Endothelial cell of umbilical vein (primary cell): ENCODE data around the gene MAGIX. TPM values are rescaled to one million over a fixed set of nuclear protein-coding genes. Genes with fewer than 3 reads are reported as not detected.

Experiments used
- BruUV-seq: library from RNA; stranded (reverse); fragments of 400-500 nt; replicated peaks from 2 replicates; lab custom pipeline; 2021; lab: Mats Ljungman, UMichigan
- CTCF ChIA-PET: fragments of 300-600, 350-600 bp; sonication (Branson Sonifier 250); formaldehyde crosslinking; loops from one replicate; lab custom pipeline; 2021; ENCODE audit warnings: antibody characterized with exemption, inconsistent platforms; lab: Charles Lee
- POLR2A ChIA-PET: fragments of 300-600, 350-600 bp; sonication (Branson Sonifier 250); formaldehyde crosslinking; loops from one replicate; lab custom pipeline; 2021; ENCODE audit warnings: antibody characterized with exemption, inconsistent platforms; lab: Charles Lee
- DNase-seq: peaks from one replicate; pipeline ENCODE4 v3.0.0-alpha.2; 2011; ENCODE audit warnings: low read depth, low spot score
- FAIRE-seq: peaks from 2 replicates; lab custom pipeline; 2011; peaks lifted over from hg19 to GRCh38; lab: Jason Lieb, UNC
- H2AFZ ChIP-seq: 2 replicates; pipeline ENCODE4 v1.6.0; 2012; ENCODE audit warnings: low read depth, low read length, control low read depth, inconsistent platforms
- H3K27ac ChIP-seq: 2 replicates; pipeline ENCODE4 v1.5.1; 2011; ENCODE audit warnings: low read depth, mild to moderate bottlenecking, control low read depth, low read length, moderate library complexity; ENCODE audit not compliant: insufficient read depth
- H3K27me3 ChIP-seq, 2 experiments: 2 replicates each; pipeline versions ENCODE4 v1.6.0 to v1.6.1; 2011; ENCODE audit warnings: low read length in 2 of 2, mixed read lengths in 1 of 2; ENCODE audit not compliant: control insufficient read depth in 2 of 2, insufficient read depth in 2 of 2
- H3K36me3 ChIP-seq, 2 experiments: 2 replicates in 1 of 2; 3 replicates in 1 of 2; pipeline ENCODE4 v1.5.1; 2011; ENCODE audit warnings: low read length in 2 of 2, mild to moderate bottlenecking in 1 of 2, moderate library complexity in 1 of 2; ENCODE audit not compliant: control insufficient read depth in 2 of 2, insufficient read depth in 2 of 2; ENCODE audit errors: extremely low read depth in 1 of 2
- H3K4me1 ChIP-seq: 3 replicates; pipeline ENCODE4 v1.5.1; 2011; ENCODE audit warnings: mild to moderate bottlenecking, low read length; ENCODE audit not compliant: control insufficient read depth, insufficient read depth; ENCODE audit errors: extremely low read depth
- H3K4me2 ChIP-seq: 2 replicates; pipeline ENCODE4 v1.6.1; 2011; ENCODE audit warnings: low read length, control low read depth, mixed read lengths; ENCODE audit not compliant: insufficient read depth
- H3K4me3 ChIP-seq, 3 experiments: fragments of 200-600 bp in 1 of 3; sonication (generic), shearing (Covaris generic) in 1 of 3; replicated peaks in 1 of 3; 2 replicates each; pipeline ENCODE4 v1.5.1; 2011 to 2016; ENCODE audit warnings: control low read depth in 3 of 3, low read length in 3 of 3, mild to moderate bottlenecking in 2 of 3, inconsistent platforms in 1 of 3, low read depth in 1 of 3, moderate library complexity in 1 of 3; ENCODE audit not compliant: insufficient read depth in 1 of 3
- H3K79me2 ChIP-seq: 2 replicates; pipeline ENCODE4 v1.6.0; 2012; ENCODE audit warnings: low read length, inconsistent platforms; ENCODE audit not compliant: control insufficient read depth, insufficient read depth
- H3K9ac ChIP-seq: replicated peaks from 2 replicates; pipeline ENCODE3; 2011; ENCODE audit warnings: low read length, control low read depth; ENCODE audit not compliant: insufficient read depth; ENCODE audit errors: extremely low read depth
- H3K9me1 ChIP-seq: replicated peaks from 3 replicates; pipeline ENCODE4 v1.6.0; 2011; ENCODE audit warnings: mild to moderate bottlenecking, low read length; ENCODE audit not compliant: control insufficient read depth, insufficient read depth; ENCODE audit errors: extremely low read depth
- H3K9me3 ChIP-seq: replicated peaks from 2 replicates; pipeline ENCODE4 v1.5.1; 2012; ENCODE audit warnings: low read length, inconsistent platforms; ENCODE audit not compliant: control insufficient read depth, insufficient read depth
- H4K20me1 ChIP-seq: replicated peaks from 2 replicates; pipeline ENCODE3; 2011; ENCODE audit warnings: mild to moderate bottlenecking, low read length; ENCODE audit not compliant: control insufficient read depth, insufficient read depth; ENCODE audit errors: extremely low read depth
- CTCF ChIP-seq, 2 donors: IDR thresholded peaks; 1 replicate in 1 of 2; 2 replicates in 1 of 2; pipeline ENCODE4 v1.5.1; 2011; ENCODE audit warnings: low read length in 2 of 2, mild to moderate bottlenecking in 2 of 2, moderate library complexity in 2 of 2, control low read depth in 1 of 2, inconsistent platforms in 1 of 2, low read depth in 1 of 2; ENCODE audit not compliant: insufficient read depth in 1 of 2; ENCODE audit errors: extremely low read depth in 1 of 2
- EZH2 ChIP-seq: IDR thresholded peaks from 2 replicates; pipeline ENCODE4 v1.6.1; 2012; ENCODE audit warnings: borderline replicate concordance, low read depth, mild to moderate bottlenecking, moderate library complexity, low read length, inconsistent platforms; ENCODE audit not compliant: severe bottlenecking
- FOS ChIP-seq: IDR thresholded peaks from 2 replicates; pipeline ENCODE4 v1.6.1; 2011; ENCODE audit warnings: mild to moderate bottlenecking, low read length, moderate library complexity, borderline replicate concordance; ENCODE audit not compliant: insufficient read depth
- GATA2 ChIP-seq: IDR thresholded peaks from 2 replicates; pipeline ENCODE4 v1.7.0; 2011; ENCODE audit warnings: low read depth, mild to moderate bottlenecking, moderate library complexity, mixed read lengths, low read length; ENCODE audit not compliant: insufficient read length, insufficient read depth
- JUN ChIP-seq: IDR thresholded peaks from 2 replicates; pipeline ENCODE4 v1.6.1; 2011; ENCODE audit warnings: borderline replicate concordance, low read depth; ENCODE audit not compliant: insufficient read length, insufficient read depth
- MYC ChIP-seq: IDR thresholded peaks from one replicate; pipeline ENCODE4 v1.6.1; 2011; ENCODE audit warnings: mild to moderate bottlenecking, low read depth, low read length
- POLR2A ChIP-seq: IDR thresholded peaks from 2 replicates; pipeline ENCODE4 v1.6.1; 2012; ENCODE audit warnings: low read depth, mild to moderate bottlenecking, control low read depth, low read length
- POLR2AphosphoS5 ChIP-seq: IDR thresholded peaks from 2 replicates; pipeline ENCODE4 v1.6.1; 2012; ENCODE audit warnings: low read depth, mild to moderate bottlenecking, control low read depth, low read length, moderate library complexity; ENCODE audit not compliant: insufficient read depth
- dilution Hi-C: fragments of 300-500 bp; cut with MboI; formaldehyde crosslinking; loops from one replicate; pipeline ENCODE4 v1.15.0; 2019; ENCODE audit warnings: low sequenced_read_pairs; ENCODE audit not compliant: extremely low pct_ligation_motif_present
- intact Hi-C: fragments of 100-400 bp; cut with micrococcal nuclease; formaldehyde crosslinking; loops from one replicate; pipeline ENCODE4 v1.10.0; 2022
- polyA plus RNA-seq, 4 experiments: library from polyadenylated mRNA; depleted of rRNA in 3 of 4; stranded (reverse) in 3 of 4; unstranded in 1 of 4; fragments of >200 nt; gene quantifications; 2 replicates each; pipeline versions ENCODE4 v1.2.1 to v1.2.3, GENCODE V29; 2011 to 2012; ENCODE audit warnings: missing spikeins in 1 of 4
- total RNA-seq: library from RNA; stranded (reverse); gene quantifications from 2 replicates; pipeline ENCODE4 v1.2.3, GENCODE V29; 2021
- TF ChIP-seq, protein P1 (sequence below): IDR thresholded peaks from 2 replicates; pipeline ENCODE4 v1.6.1; 2011; ENCODE audit not compliant: insufficient read depth, insufficient read length

MAGIX gene
- total and polyA plus RNA-seq, 2 donors (not counting 3 experiments of a cell fraction or from before 2014, with no cell fraction given) = 0.77 to 0.88 TPM

DNA sequence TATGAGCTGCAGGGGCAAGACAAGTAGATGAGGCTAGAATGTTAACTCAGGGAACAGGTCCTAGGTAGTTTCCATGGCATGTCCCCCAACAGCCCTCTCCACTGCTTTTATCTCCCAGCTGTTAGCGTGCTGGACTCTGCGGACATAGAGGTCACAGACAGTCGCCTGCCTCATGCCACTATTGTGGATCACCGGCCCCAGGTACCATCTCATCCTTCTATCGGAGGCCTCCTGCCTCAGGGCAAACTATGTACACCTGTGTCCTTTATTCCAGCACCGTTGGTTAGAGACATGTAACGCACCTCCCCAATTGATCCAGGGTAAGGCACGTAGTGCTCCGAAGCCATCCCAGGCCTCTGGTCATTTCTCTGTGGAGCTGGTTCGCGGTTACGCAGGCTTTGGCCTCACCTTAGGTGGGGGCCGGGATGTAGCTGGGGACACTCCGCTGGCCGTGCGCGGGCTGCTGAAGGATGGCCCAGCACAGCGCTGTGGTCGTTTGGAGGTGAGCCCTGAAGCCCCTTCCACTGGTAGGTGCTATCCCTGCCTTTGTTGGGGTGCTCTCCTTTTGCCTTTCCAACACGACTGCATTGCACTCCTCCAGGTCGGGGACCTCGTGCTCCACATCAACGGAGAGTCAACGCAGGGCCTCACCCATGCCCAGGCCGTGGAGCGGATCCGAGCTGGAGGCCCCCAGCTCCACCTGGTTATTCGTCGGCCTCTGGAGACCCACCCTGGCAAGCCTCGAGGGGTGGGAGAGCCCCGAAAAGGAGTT, 2.2 kb downstream of the MAGIX start:
- intact Hi-C loops (loop anchor here (1.0 to 5.0 kb wide), 2 partner anchors 41 to 122 kb away; partner anchors contain the start of genes GPKOW and TFE3), dilution Hi-C loops (no loop called here)
- Histone ChIP-seq H2AFZ (no peak overlapping the region), H3K9me3 (no peaks in the 10 kb centered on the region), H3K4me1 (peaks cover 21% of the 10 kb centered on the region), H3K9ac (no peak overlapping the region), H3K4me2 (no peak overlapping the region), H3K36me3 (no peaks in the 10 kb centered on the region), H3K27me3 (no peaks in the 10 kb centered on the region), H4K20me1 (no peaks in the 10 kb centered on the region), H3K9me1 (no peaks in the 10 kb centered on the region), H3K27ac (no peak overlapping the region), H3K4me3 (no peak overlapping the region), H3K79me2 (no peaks in the 10 kb centered on the region)
- ChIA-PET CTCF (interaction anchor here (3.6 kb wide), 1 partner anchor 9 kb away, joined by 16 read pairs; no protein-coding TSS in a partner anchor), POLR2A (no interaction called here)
- FAIRE-seq (no peak), DNase-seq (no peak)
- no TSS peak for BruUV-seq
- TF ChIP-seq, protein P1, sequence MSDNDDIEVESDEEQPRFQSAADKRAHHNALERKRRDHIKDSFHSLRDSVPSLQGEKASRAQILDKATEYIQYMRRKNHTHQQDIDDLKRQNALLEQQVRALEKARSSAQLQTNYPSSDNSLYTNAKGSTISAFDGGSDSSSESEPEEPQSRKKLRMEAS = no peak
- no peak for TF ChIP-seq POLR2AphosphoS5
- TF ChIP-seq MYC = no peak
- no peak for TF ChIP-seq FOS
- TF ChIP-seq CTCF (IDR thresholded peaks at IDR 0.05; ENCODE audit: extremely low read depth in 1 of 2, insufficient read depth in 1 of 2, low read depth in 1 of 2, low read length in 2 of 2) = no peak
- no peak for TF ChIP-seq EZH2
- no peak for TF ChIP-seq POLR2A
- no peak for TF ChIP-seq GATA2
- no peak for TF ChIP-seq JUN
